Right lobe of liver (tissue), 4 donors: ENCODE data around the gene ST14.
"Not testable (repeated sequence)": the region's sequence is repeated elsewhere in the genome, so short reads cannot be mapped to it uniquely, and the experiment has no call there.

Source experiments
- POLR2A ChIP-seq: fragments of 450-650 bp; IDR thresholded peaks from one replicate; pipeline ENCODE4 v1.6.1; 2017; ENCODE audit warnings: antibody characterized with exemption, mild to moderate bottlenecking
- TF ChIP-seq, protein P1 (sequence below), 4 donors: fragments of 200-600 bp in 3 of 4; fragments of 450-650 bp in 1 of 4; IDR thresholded peaks; one replicate each; pipeline versions ENCODE4 v1.5.1 to v1.8.0; 2016 to 2022; ENCODE audit warnings: antibody characterized with exemption in 4 of 4, mild to moderate bottlenecking in 2 of 4
- donor health status: DM: no; HTN: no; CAD: no.
- donor health status: DM: no; HTN: no; CAD: no.
- donor health status: DM: no; HTN: yes; CAD: no.

DNA sequence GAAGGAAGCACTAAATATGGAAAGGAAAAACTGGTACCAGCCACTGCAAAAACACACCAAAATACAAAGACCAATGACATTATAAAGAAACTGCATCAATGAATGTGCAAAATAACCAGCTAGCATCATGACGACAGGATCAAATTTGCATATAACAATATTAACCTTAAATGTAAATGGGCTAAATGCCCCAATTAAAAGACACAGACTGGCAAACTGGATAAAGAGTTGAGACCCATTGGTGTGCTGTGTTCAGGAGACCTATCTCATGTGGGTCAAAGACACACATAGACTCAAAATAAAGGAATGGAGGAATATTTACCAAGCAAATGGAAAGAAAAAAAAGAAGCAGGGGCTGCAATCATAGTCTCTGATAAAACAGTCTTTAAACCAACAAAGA is 92.2 kb downstream of the ST14 start:
- TF ChIP-seq, protein P1, sequence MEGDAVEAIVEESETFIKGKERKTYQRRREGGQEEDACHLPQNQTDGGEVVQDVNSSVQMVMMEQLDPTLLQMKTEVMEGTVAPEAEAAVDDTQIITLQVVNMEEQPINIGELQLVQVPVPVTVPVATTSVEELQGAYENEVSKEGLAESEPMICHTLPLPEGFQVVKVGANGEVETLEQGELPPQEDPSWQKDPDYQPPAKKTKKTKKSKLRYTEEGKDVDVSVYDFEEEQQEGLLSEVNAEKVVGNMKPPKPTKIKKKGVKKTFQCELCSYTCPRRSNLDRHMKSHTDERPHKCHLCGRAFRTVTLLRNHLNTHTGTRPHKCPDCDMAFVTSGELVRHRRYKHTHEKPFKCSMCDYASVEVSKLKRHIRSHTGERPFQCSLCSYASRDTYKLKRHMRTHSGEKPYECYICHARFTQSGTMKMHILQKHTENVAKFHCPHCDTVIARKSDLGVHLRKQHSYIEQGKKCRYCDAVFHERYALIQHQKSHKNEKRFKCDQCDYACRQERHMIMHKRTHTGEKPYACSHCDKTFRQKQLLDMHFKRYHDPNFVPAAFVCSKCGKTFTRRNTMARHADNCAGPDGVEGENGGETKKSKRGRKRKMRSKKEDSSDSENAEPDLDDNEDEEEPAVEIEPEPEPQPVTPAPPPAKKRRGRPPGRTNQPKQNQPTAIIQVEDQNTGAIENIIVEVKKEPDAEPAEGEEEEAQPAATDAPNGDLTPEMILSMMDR (IDR thresholded peaks at IDR 0.05) = not testable (repeated sequence)
- TF ChIP-seq POLR2A = not testable (repeated sequence)
